Erythroblast (primary cell): ENCODE measurements around the gene PDIA5.

Experiments
- GATA1 ChIP-seq: IDR thresholded peaks from 2 replicates; pipeline ENCODE4 v1.6.1; 2011; ENCODE audit warnings: low read depth, mild to moderate bottlenecking, control low read depth, low read length, moderate library complexity
- POLR2A ChIP-seq: IDR thresholded peaks from 2 replicates; pipeline ENCODE4 v1.6.1; 2011; ENCODE audit warnings: mild to moderate bottlenecking, low read length

DNA sequence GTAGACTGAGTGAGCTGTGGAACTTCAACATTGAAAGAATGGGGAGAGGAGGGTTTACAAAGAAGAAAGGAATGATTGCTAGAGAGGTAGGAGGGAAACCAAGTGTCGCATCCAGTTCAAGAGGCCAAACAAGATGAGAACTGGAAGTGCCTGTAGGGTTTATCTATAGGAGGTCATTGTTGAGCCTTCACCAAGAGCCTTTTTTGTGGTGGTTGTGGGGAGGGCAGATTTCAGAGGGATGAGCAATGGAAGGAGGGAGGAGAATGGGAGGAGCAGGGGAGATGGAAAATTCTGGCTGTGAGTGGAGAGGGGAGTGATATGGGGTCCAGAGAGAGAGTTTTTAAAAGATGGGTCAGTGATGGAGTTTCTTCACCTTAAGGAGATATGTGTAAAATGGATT, 8.5 kb downstream of the PDIA5 start:
- TF ChIP-seq POLR2A (no peak), GATA1 (no peak)
